WTC11 (cell line): ENCODE data around the gene CFAP100. TPM values are rescaled to one million over a fixed set of nuclear protein-coding genes. Genes with fewer than 3 reads are reported as not detected.

Experiments
- ATAC-seq: fragments of 200-7000 bp; cut with Tn5 transposase; 2 replicates; pipeline ENCODE4 v1.10.0; 2021; ENCODE audit warnings: mild to moderate bottlenecking, moderate library complexity
- CTCF ChIA-PET: fragments of 300-600 bp; sonication (Branson Sonifier 250); formaldehyde crosslinking; loops from one replicate; lab custom pipeline; 2021; ENCODE audit warnings: antibody characterized with exemption; lab: Charles Lee
- POLR2A ChIA-PET: fragments of 350-600 bp; sonication (Branson Sonifier 250); formaldehyde crosslinking; loops from one replicate; lab custom pipeline; 2021; ENCODE audit warnings: antibody characterized with exemption; lab: Charles Lee
- DNase-seq: peaks from one replicate; pipeline ENCODE4 v3.0.0; 2021; ENCODE audit warnings: low spot score
- H3K27ac Mint-ChIP-seq: 2 replicates; pipeline ENCODE4 v1.8.0; 2021; ENCODE audit warnings: mixed read lengths
- H3K27me3 Mint-ChIP-seq: 2 replicates; pipeline ENCODE4 v1.8.0; 2021; ENCODE audit warnings: low read depth, mild to moderate bottlenecking, moderate library complexity, mixed read lengths
- H3K36me3 Mint-ChIP-seq: 2 replicates; pipeline ENCODE4 v1.8.0; 2021; ENCODE audit warnings: mixed read lengths
- H3K4me1 Mint-ChIP-seq: 2 replicates; pipeline ENCODE4 v1.8.0; 2022; ENCODE audit warnings: mixed read lengths
- H3K4me3 Mint-ChIP-seq: 2 replicates; pipeline ENCODE4 v1.8.0; 2021; ENCODE audit warnings: mild to moderate bottlenecking, moderate library complexity, mixed read lengths
- H3K9me3 Mint-ChIP-seq: 2 replicates; pipeline ENCODE4 v1.8.0; 2021; ENCODE audit warnings: mixed read lengths
- CBFB ChIP-seq: sonication (generic); formaldehyde crosslinking; IDR thresholded peaks from 2 replicates; pipeline ENCODE4 v1.8.1; 2022; ENCODE audit warnings: mild to moderate bottlenecking, low read depth, missing genetic modification reagents
- CREM ChIP-seq: sonication (generic); formaldehyde crosslinking; IDR thresholded peaks from 2 replicates; pipeline ENCODE4 v1.8.1; 2022; ENCODE audit warnings: mild to moderate bottlenecking, missing genetic modification reagents, moderate library complexity
- ELF4 ChIP-seq: sonication (generic); formaldehyde crosslinking; IDR thresholded peaks from 2 replicates; pipeline ENCODE4 v1.8.1; 2022; ENCODE audit warnings: low read depth, mild to moderate bottlenecking, moderate library complexity, missing genetic modification reagents
- ESRRA ChIP-seq: sonication (generic); formaldehyde crosslinking; IDR thresholded peaks from 2 replicates; pipeline ENCODE4 v1.8.1; 2022; ENCODE audit warnings: mild to moderate bottlenecking, missing genetic modification reagents, borderline replicate concordance
- FOXK1 ChIP-seq: sonication (generic); formaldehyde crosslinking; IDR thresholded peaks from 2 replicates; pipeline ENCODE4 v1.8.0; 2022; ENCODE audit warnings: mild to moderate bottlenecking, moderate library complexity, missing genetic modification reagents
- IRF2 ChIP-seq: sonication (generic); formaldehyde crosslinking; IDR thresholded peaks from 2 replicates; pipeline ENCODE4 v1.8.0; 2022; ENCODE audit warnings: low read depth, missing genetic modification reagents, borderline replicate concordance
- JAZF1 ChIP-seq: fragments of 250-450 bp; sonication (Bioruptor Pico); IDR thresholded peaks from 2 replicates; pipeline ENCODE4 v1.9.0; 2021; ENCODE audit warnings: moderate library complexity, mild to moderate bottlenecking, inconsistent platforms
- KAT7 ChIP-seq: sonication (generic); formaldehyde crosslinking; IDR thresholded peaks from 2 replicates; pipeline ENCODE4 v1.8.1; 2023; ENCODE audit warnings: missing genetic modification reagents, mild to moderate bottlenecking, borderline replicate concordance
- NFE2L1 ChIP-seq: sonication (generic); formaldehyde crosslinking; IDR thresholded peaks from 2 replicates; pipeline ENCODE4 v1.8.1; 2023; ENCODE audit warnings: missing genetic modification reagents
- NFYB ChIP-seq: sonication (generic); formaldehyde crosslinking; conservative IDR thresholded peaks from 2 replicates; pipeline ENCODE4 v1.8.0; 2022; ENCODE audit warnings: low read depth, missing genetic modification reagents
- NR1H2 ChIP-seq: sonication (generic); formaldehyde crosslinking; IDR thresholded peaks from 2 replicates; pipeline ENCODE4 v1.9.0; 2021; ENCODE audit warnings: mild to moderate bottlenecking, moderate library complexity, missing genetic modification reagents
- RORB ChIP-seq: fragments of 250-450 bp; sonication (Bioruptor Pico); IDR thresholded peaks from 2 replicates; pipeline ENCODE4 v1.9.0; 2021; ENCODE audit warnings: mild to moderate bottlenecking
- SMAD4 ChIP-seq: sonication (generic); formaldehyde crosslinking; IDR thresholded peaks from 2 replicates; pipeline ENCODE4 v1.8.0; 2022; ENCODE audit warnings: mild to moderate bottlenecking, missing genetic modification reagents
- TCF7 ChIP-seq: sonication (generic); formaldehyde crosslinking; IDR thresholded peaks from 2 replicates; pipeline ENCODE4 v1.8.0; 2022; ENCODE audit warnings: mild to moderate bottlenecking, low read depth, missing genetic modification reagents, moderate library complexity
- TEAD4 ChIP-seq: sonication (generic); formaldehyde crosslinking; IDR thresholded peaks from 2 replicates; pipeline ENCODE4 v1.8.0; 2022; ENCODE audit warnings: mild to moderate bottlenecking, missing genetic modification reagents
- ZNF232 ChIP-seq: sonication (generic); formaldehyde crosslinking; IDR thresholded peaks from 2 replicates; pipeline ENCODE4 v1.8.0; 2022; ENCODE audit warnings: mild to moderate bottlenecking, missing genetic modification reagents
- ZNF263 ChIP-seq: sonication (generic); formaldehyde crosslinking; IDR thresholded peaks from 2 replicates; pipeline ENCODE4 v1.8.1; 2022; ENCODE audit warnings: low read depth, mild to moderate bottlenecking, moderate library complexity, missing genetic modification reagents
- ZNF396 ChIP-seq: fragments of 250-450 bp; sonication (Bioruptor Pico); IDR thresholded peaks from 2 replicates; pipeline ENCODE4 v1.8.0; 2021; ENCODE audit warnings: mild to moderate bottlenecking, moderate library complexity, borderline replicate concordance
- ZNF416 ChIP-seq: fragments of 250-450 bp; sonication (Bioruptor Pico); IDR thresholded peaks from 2 replicates; pipeline ENCODE4 v1.9.0; 2021; ENCODE audit warnings: mild to moderate bottlenecking, inconsistent platforms
- total RNA-seq: library from RNA; stranded (reverse); gene quantifications from 3 replicates; pipeline ENCODE4 v1.2.3, GENCODE V29; 2021
- TF ChIP-seq, protein P1 (sequence below): fragments of 250-450 bp; sonication (Bioruptor Pico); IDR thresholded peaks from 2 replicates; pipeline ENCODE4 v1.9.0; 2021; ENCODE audit warnings: mild to moderate bottlenecking
- TF ChIP-seq, protein P2 (sequence below): sonication (generic); formaldehyde crosslinking; IDR thresholded peaks from 2 replicates; pipeline ENCODE4 v1.8.0; 2023; ENCODE audit warnings: missing genetic modification reagents
- TF ChIP-seq, protein P3 (sequence below): sonication (generic); formaldehyde crosslinking; IDR thresholded peaks from 2 replicates; pipeline ENCODE4 v1.8.0; 2022; ENCODE audit warnings: mild to moderate bottlenecking, missing genetic modification reagents
- TF ChIP-seq, protein P4 (sequence below): sonication (generic); formaldehyde crosslinking; IDR thresholded peaks from 2 replicates; pipeline ENCODE4 v1.8.1; 2023; ENCODE audit warnings: mild to moderate bottlenecking, missing genetic modification reagents
- TF ChIP-seq, protein P5 (sequence below): sonication (generic); formaldehyde crosslinking; IDR thresholded peaks from 2 replicates; pipeline ENCODE4 v1.8.0; 2022; ENCODE audit warnings: mild to moderate bottlenecking, missing genetic modification reagents
- TF ChIP-seq, protein P6 (sequence below): fragments of 200-600 bp; IDR thresholded peaks from 2 replicates; pipeline ENCODE4 v1.8.0; 2022; ENCODE audit warnings: antibody characterized with exemption
- TF ChIP-seq, protein P7 (sequence below): sonication (generic); formaldehyde crosslinking; IDR thresholded peaks from 2 replicates; pipeline ENCODE4 v1.8.0; 2022; ENCODE audit warnings: mild to moderate bottlenecking, missing genetic modification reagents

The CFAP100 gene
- total RNA-seq, 1 experiment from 2014 or later, result not detected

DNA sequence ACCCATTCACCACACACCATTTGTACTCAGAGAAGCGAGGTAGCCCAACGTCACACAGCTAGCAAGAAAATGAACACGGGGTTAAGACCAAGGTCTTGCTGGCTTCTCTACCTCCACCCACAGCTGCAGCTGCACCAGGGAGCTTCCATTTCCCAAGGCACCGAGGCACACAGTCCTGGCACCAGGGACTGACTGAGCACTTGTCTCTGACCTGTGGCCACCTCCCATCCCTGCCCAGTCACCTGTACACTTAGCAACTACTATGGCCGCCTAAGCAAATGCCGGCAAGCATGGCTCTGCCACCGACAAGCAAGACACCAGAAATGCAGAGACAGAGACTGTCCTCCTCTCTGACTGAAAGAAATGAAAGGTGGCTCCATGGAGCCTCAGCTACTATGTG, 65.7 kb downstream of the CFAP100 start:
- CTCF ChIA-PET, result no interaction called here
- H3K4me3 Mint-ChIP-seq, result no peak overlapping the region
- DNase-seq, result no peak
- H3K9me3 Mint-ChIP-seq, result no peaks in the 10 kb centered on the region
- H3K36me3 Mint-ChIP-seq, result peaks cover 73% of the 10 kb centered on the region
- no peak for ATAC-seq
- POLR2A ChIA-PET, result no interaction called here
- no peak overlapping the region for H3K27ac Mint-ChIP-seq
- no peak for TF ChIP-seq NR1H2 (CRISPR knock-in tag)
- TF ChIP-seq ZNF232 (CRISPR knock-in tag), result no peak
- TF ChIP-seq ESRRA (CRISPR knock-in tag), result no peak
- no peak for TF ChIP-seq ZNF396 (CRISPR knock-in tag)
- TF ChIP-seq, protein P1, sequence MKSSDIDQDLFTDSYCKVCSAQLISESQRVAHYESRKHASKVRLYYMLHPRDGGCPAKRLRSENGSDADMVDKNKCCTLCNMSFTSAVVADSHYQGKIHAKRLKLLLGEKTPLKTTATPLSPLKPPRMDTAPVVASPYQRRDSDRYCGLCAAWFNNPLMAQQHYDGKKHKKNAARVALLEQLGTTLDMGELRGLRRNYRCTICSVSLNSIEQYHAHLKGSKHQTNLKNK (CRISPR knock-in tag), result no peak
- TF ChIP-seq, protein P2, sequence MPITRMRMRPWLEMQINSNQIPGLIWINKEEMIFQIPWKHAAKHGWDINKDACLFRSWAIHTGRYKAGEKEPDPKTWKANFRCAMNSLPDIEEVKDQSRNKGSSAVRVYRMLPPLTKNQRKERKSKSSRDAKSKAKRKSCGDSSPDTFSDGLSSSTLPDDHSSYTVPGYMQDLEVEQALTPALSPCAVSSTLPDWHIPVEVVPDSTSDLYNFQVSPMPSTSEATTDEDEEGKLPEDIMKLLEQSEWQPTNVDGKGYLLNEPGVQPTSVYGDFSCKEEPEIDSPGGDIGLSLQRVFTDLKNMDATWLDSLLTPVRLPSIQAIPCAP (CRISPR knock-in tag), result no peak
- TF ChIP-seq ZNF416 (CRISPR knock-in tag), result no peak
- TF ChIP-seq NFYB (CRISPR knock-in tag), result no peak
- TF ChIP-seq NFE2L1 (CRISPR knock-in tag), result no peak
- no peak for TF ChIP-seq ELF4
- no peak for TF ChIP-seq JAZF1 (CRISPR knock-in tag)
- TF ChIP-seq SMAD4 (CRISPR knock-in tag), result no peak
- TF ChIP-seq CBFB, result no peak
- TF ChIP-seq, protein P3, sequence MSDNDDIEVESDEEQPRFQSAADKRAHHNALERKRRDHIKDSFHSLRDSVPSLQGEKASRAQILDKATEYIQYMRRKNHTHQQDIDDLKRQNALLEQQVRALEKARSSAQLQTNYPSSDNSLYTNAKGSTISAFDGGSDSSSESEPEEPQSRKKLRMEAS (CRISPR knock-in tag), result no peak
- TF ChIP-seq, protein P4, sequence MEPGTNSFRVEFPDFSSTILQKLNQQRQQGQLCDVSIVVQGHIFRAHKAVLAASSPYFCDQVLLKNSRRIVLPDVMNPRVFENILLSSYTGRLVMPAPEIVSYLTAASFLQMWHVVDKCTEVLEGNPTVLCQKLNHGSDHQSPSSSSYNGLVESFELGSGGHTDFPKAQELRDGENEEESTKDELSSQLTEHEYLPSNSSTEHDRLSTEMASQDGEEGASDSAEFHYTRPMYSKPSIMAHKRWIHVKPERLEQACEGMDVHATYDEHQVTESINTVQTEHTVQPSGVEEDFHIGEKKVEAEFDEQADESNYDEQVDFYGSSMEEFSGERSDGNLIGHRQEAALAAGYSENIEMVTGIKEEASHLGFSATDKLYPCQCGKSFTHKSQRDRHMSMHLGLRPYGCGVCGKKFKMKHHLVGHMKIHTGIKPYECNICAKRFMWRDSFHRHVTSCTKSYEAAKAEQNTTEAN (CRISPR knock-in tag), result no peak
- TF ChIP-seq, protein P5, sequence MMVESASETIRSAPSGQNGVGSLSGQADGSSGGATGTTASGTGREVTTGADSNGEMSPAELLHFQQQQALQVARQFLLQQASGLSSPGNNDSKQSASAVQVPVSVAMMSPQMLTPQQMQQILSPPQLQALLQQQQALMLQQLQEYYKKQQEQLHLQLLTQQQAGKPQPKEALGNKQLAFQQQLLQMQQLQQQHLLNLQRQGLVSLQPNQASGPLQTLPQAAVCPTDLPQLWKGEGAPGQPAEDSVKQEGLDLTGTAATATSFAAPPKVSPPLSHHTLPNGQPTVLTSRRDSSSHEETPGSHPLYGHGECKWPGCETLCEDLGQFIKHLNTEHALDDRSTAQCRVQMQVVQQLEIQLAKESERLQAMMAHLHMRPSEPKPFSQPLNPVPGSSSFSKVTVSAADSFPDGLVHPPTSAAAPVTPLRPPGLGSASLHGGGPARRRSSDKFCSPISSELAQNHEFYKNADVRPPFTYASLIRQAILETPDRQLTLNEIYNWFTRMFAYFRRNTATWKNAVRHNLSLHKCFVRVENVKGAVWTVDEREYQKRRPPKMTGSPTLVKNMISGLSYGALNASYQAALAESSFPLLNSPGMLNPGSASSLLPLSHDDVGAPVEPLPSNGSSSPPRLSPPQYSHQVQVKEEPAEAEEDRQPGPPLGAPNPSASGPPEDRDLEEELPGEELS, result no peak
- H3K4me1 Mint-ChIP-seq, result no peaks in the 10 kb centered on the region
- no peaks in the 10 kb centered on the region for H3K27me3 Mint-ChIP-seq

DNA sequence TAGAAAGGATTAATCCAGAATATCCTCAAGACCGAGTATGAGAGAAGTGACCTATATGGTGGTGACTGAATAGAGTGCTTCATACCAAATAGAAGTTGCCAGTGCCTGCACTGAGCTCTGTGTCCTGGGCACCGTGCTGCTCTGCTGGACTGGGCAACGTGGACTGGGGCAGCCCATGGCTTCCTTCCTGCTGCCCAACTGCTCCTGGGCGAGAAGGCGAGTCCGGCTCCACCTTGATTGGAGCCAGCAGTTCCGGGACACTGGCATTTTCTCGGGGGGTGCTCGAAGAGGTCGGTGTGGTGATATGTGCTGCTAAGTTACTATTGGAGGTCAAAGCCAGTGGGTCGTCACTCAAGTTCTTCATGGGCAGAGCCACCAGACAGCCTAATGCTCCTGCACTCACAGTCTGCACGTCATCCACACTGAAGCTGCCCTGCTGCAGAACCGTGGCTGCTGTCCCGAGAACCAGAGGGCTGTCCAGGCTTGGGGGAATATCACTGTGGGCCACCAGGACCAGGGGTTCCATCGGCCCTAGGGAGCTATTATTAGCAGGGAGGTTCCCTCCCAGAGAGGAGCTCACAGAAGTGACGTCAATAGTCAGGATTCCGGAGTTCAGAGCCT, 66.9 kb downstream of the CFAP100 start:
- no peak overlapping the region for H3K27ac Mint-ChIP-seq
- CTCF ChIA-PET, result no interaction called here
- H3K4me1 Mint-ChIP-seq, result no peaks in the 10 kb centered on the region
- no peak overlapping the region for H3K4me3 Mint-ChIP-seq
- peak; percentile 4 for DNase-seq
- no peaks in the 10 kb centered on the region for H3K27me3 Mint-ChIP-seq
- TF ChIP-seq, protein P6, sequence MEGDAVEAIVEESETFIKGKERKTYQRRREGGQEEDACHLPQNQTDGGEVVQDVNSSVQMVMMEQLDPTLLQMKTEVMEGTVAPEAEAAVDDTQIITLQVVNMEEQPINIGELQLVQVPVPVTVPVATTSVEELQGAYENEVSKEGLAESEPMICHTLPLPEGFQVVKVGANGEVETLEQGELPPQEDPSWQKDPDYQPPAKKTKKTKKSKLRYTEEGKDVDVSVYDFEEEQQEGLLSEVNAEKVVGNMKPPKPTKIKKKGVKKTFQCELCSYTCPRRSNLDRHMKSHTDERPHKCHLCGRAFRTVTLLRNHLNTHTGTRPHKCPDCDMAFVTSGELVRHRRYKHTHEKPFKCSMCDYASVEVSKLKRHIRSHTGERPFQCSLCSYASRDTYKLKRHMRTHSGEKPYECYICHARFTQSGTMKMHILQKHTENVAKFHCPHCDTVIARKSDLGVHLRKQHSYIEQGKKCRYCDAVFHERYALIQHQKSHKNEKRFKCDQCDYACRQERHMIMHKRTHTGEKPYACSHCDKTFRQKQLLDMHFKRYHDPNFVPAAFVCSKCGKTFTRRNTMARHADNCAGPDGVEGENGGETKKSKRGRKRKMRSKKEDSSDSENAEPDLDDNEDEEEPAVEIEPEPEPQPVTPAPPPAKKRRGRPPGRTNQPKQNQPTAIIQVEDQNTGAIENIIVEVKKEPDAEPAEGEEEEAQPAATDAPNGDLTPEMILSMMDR, result no peak
- TF ChIP-seq RORB (CRISPR knock-in tag), result no peak
- TF ChIP-seq, protein P7, sequence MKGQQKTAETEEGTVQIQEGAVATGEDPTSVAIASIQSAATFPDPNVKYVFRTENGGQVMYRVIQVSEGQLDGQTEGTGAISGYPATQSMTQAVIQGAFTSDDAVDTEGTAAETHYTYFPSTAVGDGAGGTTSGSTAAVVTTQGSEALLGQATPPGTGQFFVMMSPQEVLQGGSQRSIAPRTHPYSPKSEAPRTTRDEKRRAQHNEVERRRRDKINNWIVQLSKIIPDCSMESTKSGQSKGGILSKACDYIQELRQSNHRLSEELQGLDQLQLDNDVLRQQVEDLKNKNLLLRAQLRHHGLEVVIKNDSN, result no peak
- TF ChIP-seq TCF7, result no peak
- TF ChIP-seq FOXK1 (CRISPR knock-in tag), result no peak
- TF ChIP-seq ZNF263, result no peak
- TF ChIP-seq TEAD4, result no peak
- no peak for TF ChIP-seq IRF2 (CRISPR knock-in tag)
- TF ChIP-seq CREM (CRISPR knock-in tag), result no peak
- no peak for TF ChIP-seq KAT7 (CRISPR knock-in tag)
- TF ChIP-seq, all 79 proteins: peak for 0
- no peaks in the 10 kb centered on the region for H3K9me3 Mint-ChIP-seq
- POLR2A ChIA-PET, result no interaction called here
- H3K36me3 Mint-ChIP-seq, result peaks cover 81% of the 10 kb centered on the region
- no peak for ATAC-seq
